ENCODE measurements around the gene SCGB1C1. TPM values are rescaled to one million over a fixed set of nuclear protein-coding genes. Genes with fewer than 3 reads are reported as not detected.

The SCGB1C1 gene
- total and polyA plus RNA-seq, 2 donors (not counting 1 experiment from before 2014, with no cell fraction given), result not detected

DNA sequence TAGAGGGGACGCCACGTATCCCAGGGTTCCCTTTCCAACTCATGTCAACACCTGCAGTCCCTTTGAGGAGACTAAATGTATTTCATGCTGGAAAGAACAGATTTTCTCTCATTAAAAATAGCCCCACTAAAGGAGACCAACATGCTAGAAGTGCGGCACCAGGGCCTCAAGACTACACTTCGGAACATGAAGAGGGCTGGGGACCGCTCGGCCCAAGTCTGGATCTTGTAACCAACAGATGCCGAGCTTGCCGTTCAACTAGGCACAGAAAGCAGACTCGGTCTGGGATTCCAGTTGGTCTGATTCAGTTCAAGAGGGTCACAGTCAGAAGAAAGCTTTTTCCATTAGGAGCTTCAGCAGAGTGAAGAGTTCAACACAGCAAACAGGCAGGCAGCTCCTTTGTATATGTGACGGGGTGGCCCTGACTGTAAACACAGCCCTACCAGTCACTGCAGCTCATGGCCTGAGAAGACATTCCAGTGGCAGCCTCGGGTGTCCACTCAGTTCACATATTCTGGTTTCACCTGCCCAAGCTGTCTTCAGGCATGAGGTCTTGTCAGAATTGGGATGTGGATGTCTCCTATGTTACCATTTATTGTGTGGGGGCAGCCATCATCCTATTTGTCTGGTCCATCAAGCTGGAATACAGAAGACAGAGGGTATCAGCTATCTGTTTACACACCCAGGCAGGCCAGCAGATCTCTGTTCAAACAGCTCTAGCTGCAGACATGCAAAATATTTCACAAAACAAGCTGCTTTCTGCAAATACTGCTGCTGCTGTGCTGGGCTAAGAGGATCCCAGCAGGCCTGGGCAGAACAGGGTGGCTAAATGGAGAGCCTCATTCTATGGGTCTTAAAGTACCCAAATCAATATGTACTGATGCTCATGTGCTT is 23.4 kb downstream of the SCGB1C1 start:
- Histone ChIP-seq H2AFZ (ENCODE audit: insufficient read depth, low read depth, low read length, poor library complexity, severe bottlenecking) (no peak overlapping the region), H3K79me2 (ENCODE audit: control insufficient read depth, insufficient read depth, low read length) (peaks cover 3% of the 10 kb centered on the region), H3K4me1 (ENCODE audit: control insufficient read depth in 2 of 2, insufficient read depth in 2 of 2, low read length in 2 of 2) (no peaks in the 10 kb centered on the region), H3K9ac (ENCODE audit: low read length) (no peak overlapping the region), H3K36me3 (replicated peaks in 1 of 2; ENCODE audit: control extremely low read depth in 1 of 2, control insufficient read depth in 1 of 2, extremely low read depth in 1 of 2, insufficient read depth in 2 of 2, low read length in 1 of 2) (peaks cover 0 to 52% of the 10 kb centered on the region in 2 experiments), H3K27me3 (replicated peaks in 1 of 4; ENCODE audit: control extremely low read depth in 1 of 4, control insufficient read depth in 3 of 4, insufficient read depth in 4 of 4, low read length in 3 of 4) (no peaks in the 10 kb centered on the region), H3K27ac (ENCODE audit: low read length in 2 of 2) (no peak overlapping the region), H3K4me3 (ENCODE audit: control extremely low read depth in 1 of 5, extremely low read depth in 1 of 5, insufficient read depth in 1 of 5, low read depth in 2 of 5, low read length in 4 of 5) (no peak overlapping the region), H3K4me2 (replicated peaks; ENCODE audit: low read depth, low read length, poor library complexity, severe bottlenecking) (no peak overlapping the region), H4K20me1 (ENCODE audit: control insufficient read depth, insufficient read depth, low read length, poor library complexity, severe bottlenecking) (peaks cover 20% of the 10 kb centered on the region), H3K9me3 (ENCODE audit: control extremely low read depth in 1 of 3, control insufficient read depth in 2 of 3, insufficient read depth in 1 of 3, low read length in 2 of 3) (no peaks in the 10 kb centered on the region)
- H3K27ac Mint-ChIP-seq, result peak overlapping the region; percentile 53
- H3K4me3 Mint-ChIP-seq, result no peak overlapping the region
- no peaks in the 10 kb centered on the region for H3K27me3 Mint-ChIP-seq
- WGBS (ENCODE audit: insufficient coverage), result 91% methylated on average over 9 of the region's 11 CpGs
- TF ChIP-seq, protein P1, sequence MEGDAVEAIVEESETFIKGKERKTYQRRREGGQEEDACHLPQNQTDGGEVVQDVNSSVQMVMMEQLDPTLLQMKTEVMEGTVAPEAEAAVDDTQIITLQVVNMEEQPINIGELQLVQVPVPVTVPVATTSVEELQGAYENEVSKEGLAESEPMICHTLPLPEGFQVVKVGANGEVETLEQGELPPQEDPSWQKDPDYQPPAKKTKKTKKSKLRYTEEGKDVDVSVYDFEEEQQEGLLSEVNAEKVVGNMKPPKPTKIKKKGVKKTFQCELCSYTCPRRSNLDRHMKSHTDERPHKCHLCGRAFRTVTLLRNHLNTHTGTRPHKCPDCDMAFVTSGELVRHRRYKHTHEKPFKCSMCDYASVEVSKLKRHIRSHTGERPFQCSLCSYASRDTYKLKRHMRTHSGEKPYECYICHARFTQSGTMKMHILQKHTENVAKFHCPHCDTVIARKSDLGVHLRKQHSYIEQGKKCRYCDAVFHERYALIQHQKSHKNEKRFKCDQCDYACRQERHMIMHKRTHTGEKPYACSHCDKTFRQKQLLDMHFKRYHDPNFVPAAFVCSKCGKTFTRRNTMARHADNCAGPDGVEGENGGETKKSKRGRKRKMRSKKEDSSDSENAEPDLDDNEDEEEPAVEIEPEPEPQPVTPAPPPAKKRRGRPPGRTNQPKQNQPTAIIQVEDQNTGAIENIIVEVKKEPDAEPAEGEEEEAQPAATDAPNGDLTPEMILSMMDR (IDR thresholded peaks at IDR 0.05), result no peak
- no peak for TF ChIP-seq EZH2 (IDR thresholded peaks at IDR 0.05; ENCODE audit: borderline replicate concordance, insufficient read depth, low read depth, low read length, poor library complexity, severe bottlenecking)
- intact Hi-C loops (cut with micrococcal nuclease), result no loop called here
- no peaks in the 10 kb centered on the region for H3K9me3 Mint-ChIP-seq (ENCODE audit: insufficient read depth)
- ATAC-seq (ENCODE audit: low read depth) (no peak), DNase-seq (no peak)
- CTCF ChIA-PET, result interaction anchor here (0.8 to 1.1 kb wide), 2 partner anchors 114 to 152 kb away, joined by 3 read pairs; no protein-coding TSS in a partner anchor
- peaks cover 2% of the 10 kb centered on the region for H3K4me1 Mint-ChIP-seq
- POLR2A ChIA-PET, result interaction anchor here (0.7 kb wide), 1 partner anchor 9 kb away, joined by 3 read pairs; the partner anchor contains the start of genes BET1L and RIC8A

DNA sequence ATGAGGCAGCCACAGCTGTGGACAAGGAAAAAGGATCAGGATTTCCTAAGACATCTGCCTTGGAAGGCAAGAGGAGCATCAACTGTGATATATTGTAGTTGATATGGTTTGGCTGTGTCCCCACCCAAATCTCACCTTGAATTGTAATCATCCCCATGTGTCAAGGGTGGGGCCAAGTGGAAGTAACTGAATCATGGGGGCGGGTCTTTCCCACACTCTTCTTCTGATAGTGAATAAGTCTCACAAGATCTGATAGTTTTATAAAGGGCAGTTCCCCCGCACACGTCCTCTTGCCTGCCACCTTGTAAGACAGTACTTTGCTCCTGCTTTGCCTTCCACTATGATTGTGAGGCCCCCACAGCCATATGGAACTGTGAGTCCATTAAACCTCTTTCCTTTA is 24.8 kb downstream of the SCGB1C1 start:
- peaks cover 0 to 44% of the 10 kb centered on the region in 2 experiments for H3K36me3 ChIP-seq (replicated peaks in 1 of 2; ENCODE audit: control extremely low read depth in 1 of 2, control insufficient read depth in 1 of 2, extremely low read depth in 1 of 2, insufficient read depth in 2 of 2, low read length in 1 of 2)
- no peak overlapping the region for H3K27ac ChIP-seq (ENCODE audit: low read length in 2 of 2)
- Mint-ChIP-seq H3K4me3 (no peak overlapping the region), H3K27me3 (no peaks in the 10 kb centered on the region), H3K9me3 (ENCODE audit: insufficient read depth) (no peaks in the 10 kb centered on the region), H3K27ac (no peak overlapping the region), H3K4me1 (no peaks in the 10 kb centered on the region)
- H3K9ac ChIP-seq (ENCODE audit: low read length), result no peak overlapping the region
- no peaks in the 10 kb centered on the region for H3K27me3 ChIP-seq (replicated peaks in 1 of 4; ENCODE audit: control extremely low read depth in 1 of 4, control insufficient read depth in 3 of 4, insufficient read depth in 4 of 4, low read length in 3 of 4)
- ATAC-seq (ENCODE audit: low read depth), result no peak
- H3K4me1 ChIP-seq (ENCODE audit: control insufficient read depth in 2 of 2, insufficient read depth in 2 of 2, low read length in 2 of 2), result no peaks in the 10 kb centered on the region
- WGBS (ENCODE audit: insufficient coverage), result 84% methylated on average over 2 of the region's 3 CpGs
- intact Hi-C loops (cut with micrococcal nuclease), result no loop called here
- H3K4me2 ChIP-seq (replicated peaks; ENCODE audit: low read depth, low read length, poor library complexity, severe bottlenecking), result no peak overlapping the region
- TF ChIP-seq EZH2 (IDR thresholded peaks at IDR 0.05; ENCODE audit: borderline replicate concordance, insufficient read depth, low read depth, low read length, poor library complexity, severe bottlenecking), result no peak
- TF ChIP-seq, protein P1 (IDR thresholded peaks at IDR 0.05), result no peak
- no peaks in the 10 kb centered on the region for H3K9me3 ChIP-seq (ENCODE audit: control extremely low read depth in 1 of 3, control insufficient read depth in 2 of 3, insufficient read depth in 1 of 3, low read length in 2 of 3)
- H4K20me1 ChIP-seq (ENCODE audit: control insufficient read depth, insufficient read depth, low read length, poor library complexity, severe bottlenecking), result peaks cover 8% of the 10 kb centered on the region
- DNase-seq, result no peak
- CTCF ChIA-PET, result interaction anchor here (1.0 kb wide), 1 partner anchor 33 kb away, joined by 3 read pairs; no protein-coding TSS in a partner anchor
- H3K4me3 ChIP-seq (ENCODE audit: control extremely low read depth in 1 of 5, extremely low read depth in 1 of 5, insufficient read depth in 1 of 5, low read depth in 2 of 5, low read length in 4 of 5), result no peak overlapping the region
- POLR2A ChIA-PET, result no interaction called here
- peaks cover 3% of the 10 kb centered on the region for H3K79me2 ChIP-seq (ENCODE audit: control insufficient read depth, insufficient read depth, low read length)
- H2AFZ ChIP-seq (ENCODE audit: insufficient read depth, low read depth, low read length, poor library complexity, severe bottlenecking), result no peak overlapping the region
